Adrenal gland (tissue), 5 donors: Measurements from ENCODE around the gene MIPOL1.

ENCODE experiments used
- CTCF ChIP-seq, 6 experiments: fragments of 450-650 bp in 4 of 6; fragments of 200-600 bp in 2 of 6; sonication (generic) in 1 of 6; IDR thresholded peaks; 1 replicate in 5 of 6; 2 replicates in 1 of 6; pipeline versions ENCODE4 v1.5.1 to v1.8.0; 2016 to 2021; ENCODE audit warnings: antibody characterized with exemption in 6 of 6, mild to moderate bottlenecking in 2 of 6, moderate library complexity in 1 of 6
- POLR2A ChIP-seq, 2 donors: fragments of 450-650 bp; IDR thresholded peaks; one replicate each; pipeline ENCODE4 v1.6.1; 2017; ENCODE audit warnings: antibody characterized with exemption in 2 of 2, mild to moderate bottlenecking in 2 of 2, moderate library complexity in 1 of 2
- donor health status: DM: no; HTN: no; CAD: no.

- TF ChIP-seq CTCF (IDR thresholded peaks at IDR 0.05) (no peak), POLR2A (IDR thresholded peaks at IDR 0.05) (no peak)
Measured at GRCh38 chr14:37328673-37329072, 130.9 kb downstream of the MIPOL1 start.
